PC-9 (cell line): Measurements from ENCODE around the gene EPDR1.

Experiments used
- CTCF ChIP-seq: fragments of 200-600 bp; sonication (generic); conservative IDR thresholded peaks from 2 replicates; pipeline ENCODE4 v1.6.1; 2017; ENCODE audit warnings: mixed run types, antibody characterized with exemption, mild to moderate bottlenecking, moderate library complexity
- EZH2 ChIP-seq: fragments of 200-600 bp; sonication (generic); IDR thresholded peaks from 2 replicates; pipeline ENCODE4 v1.8.0; 2017; ENCODE audit warnings: antibody characterized with exemption, low read depth

GRCh38 chr7:37987732-37988131 is 67.3 kb downstream of the EPDR1 start:
- TF ChIP-seq CTCF (no peak), EZH2 (no peak)
